Measurements from ENCODE around the gene TMEM140.

GRCh38 chr7:135169964-135170273, 22.0 kb downstream of the TMEM140 start:
- TF ChIP-seq CTCF (IDR thresholded peaks at IDR 0.05) (no peak), REST (IDR thresholded peaks at IDR 0.05; ENCODE audit: insufficient read depth in 1 of 2, low read depth in 2 of 2, low read length in 1 of 2) (no peak), SIN3A (IDR thresholded peaks at IDR 0.05; ENCODE audit: borderline replicate concordance, insufficient read depth, low read depth, low read length) (no peak)

Data from Panc1 (cell line).